ENCODE data around the gene ERC2. TPM values are rescaled to one million over a fixed set of nuclear protein-coding genes. Genes with fewer than 3 reads are reported as not detected.

Gene ERC2
- total and polyA plus RNA-seq, 7 experiments from 2014 or later = not detected

DNA sequence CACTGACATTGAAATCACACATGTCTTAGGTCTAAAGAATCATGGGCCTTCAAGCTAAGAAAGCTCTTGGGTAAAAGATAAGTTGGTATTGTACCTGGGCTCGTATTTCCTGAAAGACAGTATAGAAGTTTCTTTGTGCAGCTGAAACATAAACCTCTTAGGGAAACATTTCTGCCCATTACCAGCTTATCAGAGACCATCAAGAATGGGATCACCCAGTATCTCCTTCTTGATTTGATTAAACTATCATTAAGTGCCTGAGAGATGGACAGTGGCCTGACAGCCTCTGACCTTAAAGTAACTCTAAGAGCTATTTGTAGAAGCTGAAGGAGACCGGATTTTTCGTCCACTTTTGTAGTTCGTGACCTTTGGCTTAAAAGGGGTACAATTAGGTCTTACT is 265.3 kb downstream of the ERC2 start:
- Mint-ChIP-seq H3K27ac (no peak overlapping the region), H3K4me3 (no peak overlapping the region), H3K36me3 (no peaks in the 10 kb centered on the region), H3K27me3 (peaks cover 0 to 20% (median 5%) of the 10 kb centered on the region in 5 donors), H3K9me3 (no peaks in the 10 kb centered on the region), H3K4me1 (no peaks in the 10 kb centered on the region)
- ChIA-PET CTCF (no interaction called here), POLR2A (no interaction called here)
- H3K36me3 ChIP-seq (ENCODE audit: control insufficient read depth in 2 of 3, insufficient read depth in 3 of 3, low read length in 3 of 3) = no peaks in the 10 kb centered on the region
- no peaks in the 10 kb centered on the region for H3K27me3 ChIP-seq (ENCODE audit: control insufficient read depth in 2 of 2, insufficient read depth in 2 of 2, low read length in 2 of 2)
- H3K4me1 ChIP-seq (ENCODE audit: control insufficient read depth in 2 of 2, insufficient read depth in 2 of 2, low read length in 2 of 2) = no peaks in the 10 kb centered on the region
- intact Hi-C loops (cut with micrococcal nuclease) = no loop called here
- H3K27ac ChIP-seq (ENCODE audit: low read depth, low read length) = no peak overlapping the region
- DNase-seq (no peak), ATAC-seq (no peak)
- H3K4me3 ChIP-seq (ENCODE audit: low read length) = no peak overlapping the region
- no peaks in the 10 kb centered on the region for H3K9me3 ChIP-seq (ENCODE audit: control insufficient read depth in 2 of 3, low read length in 3 of 3)

DNA sequence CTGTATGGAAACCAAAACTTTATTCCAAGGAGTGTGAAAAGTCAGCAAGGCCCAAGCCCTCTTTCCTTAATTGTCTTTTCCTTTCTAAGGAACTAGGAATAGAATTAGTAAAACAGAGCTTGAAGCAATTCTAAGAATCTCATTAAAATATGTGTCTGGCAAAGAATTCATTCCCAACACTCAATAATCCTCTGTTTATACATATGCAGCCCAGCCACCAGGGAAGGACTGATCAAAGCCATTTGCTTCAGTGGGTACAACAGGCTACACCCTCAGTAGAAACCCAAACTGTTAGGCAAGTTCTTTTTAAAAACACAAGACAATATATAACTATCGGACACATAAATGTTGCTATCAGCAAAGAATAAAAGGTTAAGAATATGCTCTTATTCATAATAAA is 266.9 kb downstream of the ERC2 start:
- H3K4me3 Mint-ChIP-seq = no peak overlapping the region
- POLR2A ChIA-PET = no interaction called here
- ATAC-seq = no peak

DNA sequence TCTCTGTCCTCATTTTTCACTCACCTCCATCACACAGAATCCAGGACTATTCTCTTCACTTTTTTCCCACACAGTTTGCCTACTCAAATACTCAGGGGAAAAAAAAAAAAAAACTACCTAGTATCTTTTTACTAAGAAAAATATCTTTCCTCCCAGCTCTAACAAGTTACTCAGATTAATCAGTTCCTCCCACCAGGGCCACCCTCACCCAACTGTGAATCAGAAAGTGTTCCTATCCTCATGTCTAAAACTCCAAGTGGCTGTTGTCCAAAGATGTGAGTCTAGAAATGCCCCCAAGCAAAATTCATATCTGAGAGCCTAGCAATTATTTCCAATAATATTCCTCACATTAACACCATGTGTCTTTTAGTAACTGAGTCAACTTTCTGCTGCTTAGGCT is 268.0 kb downstream of the ERC2 start:
- ATAC-seq = no peak
- CTCF ChIA-PET = no interaction called here
- DNase-seq = no peak
- H3K36me3 ChIP-seq (ENCODE audit: control insufficient read depth in 2 of 3, insufficient read depth in 3 of 3, low read length in 3 of 3) = no peaks in the 10 kb centered on the region
- H3K27me3 Mint-ChIP-seq = peaks cover 0 to 14% (median 5%) of the 10 kb centered on the region in 5 donors
- no peaks in the 10 kb centered on the region for H3K4me1 ChIP-seq (ENCODE audit: control insufficient read depth in 2 of 2, insufficient read depth in 2 of 2, low read length in 2 of 2)
- intact Hi-C loops (cut with micrococcal nuclease) = no loop called here
- no peak overlapping the region for H3K27ac ChIP-seq (ENCODE audit: low read depth, low read length)
- H3K27ac Mint-ChIP-seq = no peak overlapping the region
- no peaks in the 10 kb centered on the region for H3K4me1 Mint-ChIP-seq
- H3K36me3 Mint-ChIP-seq = no peaks in the 10 kb centered on the region
- H3K27me3 ChIP-seq (ENCODE audit: control insufficient read depth in 2 of 2, insufficient read depth in 2 of 2, low read length in 2 of 2) = no peaks in the 10 kb centered on the region
- H3K4me3 ChIP-seq (ENCODE audit: low read length) = no peak overlapping the region
- no peaks in the 10 kb centered on the region for H3K9me3 ChIP-seq (ENCODE audit: control insufficient read depth in 2 of 3, low read length in 3 of 3)
- peaks cover 0 to 3% (median 0%) of the 10 kb centered on the region in 11 donors for H3K9me3 Mint-ChIP-seq
- POLR2A ChIA-PET = no interaction called here
- H3K4me3 Mint-ChIP-seq = no peak overlapping the region

More for the DNA sequence above, 266.9 kb downstream of the ERC2 start:
- Mint-ChIP-seq H3K36me3 (no peaks in the 10 kb centered on the region), H3K4me1 (no peaks in the 10 kb centered on the region), H3K27ac (no peak overlapping the region), H3K27me3 (peaks cover 0 to 20% (median 5%) of the 10 kb centered on the region in 5 donors), H3K9me3 (peaks cover 0 to 3% (median 0%) of the 10 kb centered on the region in 11 donors)
- CTCF ChIA-PET = no interaction called here
- Histone ChIP-seq H3K36me3 (ENCODE audit: control insufficient read depth in 2 of 3, insufficient read depth in 3 of 3, low read length in 3 of 3) (no peaks in the 10 kb centered on the region), H3K4me3 (ENCODE audit: low read length) (no peak overlapping the region), H3K27me3 (ENCODE audit: control insufficient read depth in 2 of 2, insufficient read depth in 2 of 2, low read length in 2 of 2) (no peaks in the 10 kb centered on the region), H3K4me1 (ENCODE audit: control insufficient read depth in 2 of 2, insufficient read depth in 2 of 2, low read length in 2 of 2) (no peaks in the 10 kb centered on the region), H3K27ac (ENCODE audit: low read depth, low read length) (no peak overlapping the region), H3K9me3 (ENCODE audit: control insufficient read depth in 2 of 3, low read length in 3 of 3) (no peaks in the 10 kb centered on the region)
- intact Hi-C loops (cut with micrococcal nuclease) = no loop called here
- no peak for DNase-seq

DNA sequence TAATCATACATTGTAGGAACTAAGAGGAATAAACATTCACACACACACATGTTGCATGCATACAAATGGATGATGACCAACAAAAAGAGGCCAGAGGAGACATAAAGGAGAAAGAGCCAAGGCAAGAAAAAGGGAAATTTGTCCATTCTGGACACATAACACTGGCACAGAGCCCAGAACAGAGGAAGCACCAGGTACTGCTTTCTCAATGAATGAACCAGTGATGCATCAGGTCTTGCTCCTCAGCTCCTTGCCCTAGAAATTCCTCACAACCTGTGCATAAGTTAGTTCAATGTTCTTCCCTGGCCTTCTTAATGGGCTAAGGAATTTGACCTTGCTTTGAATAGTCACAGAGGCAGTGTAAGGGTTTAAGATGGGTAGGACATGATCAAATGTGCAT is 270.3 kb downstream of the ERC2 start:
- DNase-seq (no peak), ATAC-seq (no peak)
- H3K27me3 ChIP-seq (ENCODE audit: control insufficient read depth in 2 of 2, insufficient read depth in 2 of 2, low read length in 2 of 2) = no peaks in the 10 kb centered on the region
- H3K27ac ChIP-seq (ENCODE audit: low read depth, low read length) = no peak overlapping the region
- no peaks in the 10 kb centered on the region for H3K9me3 ChIP-seq (ENCODE audit: control insufficient read depth in 2 of 3, low read length in 3 of 3)
- Mint-ChIP-seq H3K4me1 (no peaks in the 10 kb centered on the region), H3K27me3 (peaks cover 0 to 11% (median 4%) of the 10 kb centered on the region in 5 donors), H3K9me3 (peaks cover 0 to 3% (median 0%) of the 10 kb centered on the region in 11 donors), H3K36me3 (no peaks in the 10 kb centered on the region), H3K4me3 (no peak overlapping the region), H3K27ac (no peak overlapping the region)
- ChIA-PET CTCF (no interaction called here), POLR2A (no interaction called here)
- intact Hi-C loops (cut with micrococcal nuclease) = no loop called here
- no peaks in the 10 kb centered on the region for H3K4me1 ChIP-seq (ENCODE audit: control insufficient read depth in 2 of 2, insufficient read depth in 2 of 2, low read length in 2 of 2)
- H3K36me3 ChIP-seq (ENCODE audit: control insufficient read depth in 2 of 3, insufficient read depth in 3 of 3, low read length in 3 of 3) = no peaks in the 10 kb centered on the region
- H3K4me3 ChIP-seq (ENCODE audit: low read length) = no peak overlapping the region

DNA sequence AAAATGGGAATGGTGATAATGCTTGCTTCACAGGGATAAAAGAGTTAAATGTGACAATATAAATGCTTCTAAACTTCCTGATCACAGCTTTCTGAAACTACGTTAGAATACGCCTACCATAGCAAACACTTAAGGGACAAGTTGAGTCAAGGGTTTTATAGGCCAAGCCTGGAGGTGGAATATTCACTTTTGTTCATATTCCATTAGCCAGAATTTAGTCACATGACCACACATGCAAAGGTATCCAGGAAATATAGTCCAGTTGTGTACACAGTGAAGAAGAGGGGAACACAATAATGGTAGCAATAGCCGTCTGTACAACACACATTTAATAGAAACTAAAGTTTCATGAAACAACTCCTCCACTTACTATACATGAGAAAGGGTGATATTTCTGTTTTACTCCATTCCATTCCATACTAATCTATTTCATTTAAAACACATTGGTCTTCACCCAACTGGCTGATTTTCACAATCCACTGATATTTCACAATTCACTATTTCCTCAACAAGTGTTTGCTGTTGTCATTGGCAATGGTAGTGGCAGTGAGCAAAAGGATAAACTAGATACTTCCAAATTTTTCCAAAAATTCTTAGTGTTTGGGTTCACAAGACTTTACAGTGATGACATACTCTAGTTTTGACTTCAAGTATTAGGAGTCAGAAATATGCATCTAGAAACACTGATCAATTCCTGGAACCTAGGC is 270.9 kb downstream of the ERC2 start:
- no peak overlapping the region for H3K27ac ChIP-seq (ENCODE audit: low read depth, low read length)
- H3K27me3 ChIP-seq (ENCODE audit: control insufficient read depth in 2 of 2, insufficient read depth in 2 of 2, low read length in 2 of 2) = no peaks in the 10 kb centered on the region
- peaks cover 0 to 11% (median 4%) of the 10 kb centered on the region in 5 donors for H3K27me3 Mint-ChIP-seq
- ChIA-PET CTCF (no interaction called here), POLR2A (no interaction called here)
- H3K4me1 Mint-ChIP-seq = no peaks in the 10 kb centered on the region
- no peak overlapping the region for H3K4me3 Mint-ChIP-seq
- no peaks in the 10 kb centered on the region for H3K9me3 ChIP-seq (ENCODE audit: control insufficient read depth in 2 of 3, low read length in 3 of 3)
- H3K36me3 Mint-ChIP-seq = no peaks in the 10 kb centered on the region
- H3K4me1 ChIP-seq (ENCODE audit: control insufficient read depth in 2 of 2, insufficient read depth in 2 of 2, low read length in 2 of 2) = no peaks in the 10 kb centered on the region
- H3K27ac Mint-ChIP-seq = no peak overlapping the region
- peaks cover 0 to 3% (median 0%) of the 10 kb centered on the region in 11 donors for H3K9me3 Mint-ChIP-seq
- intact Hi-C loops (cut with micrococcal nuclease) = no loop called here
- no peaks in the 10 kb centered on the region for H3K36me3 ChIP-seq (ENCODE audit: control insufficient read depth in 2 of 3, insufficient read depth in 3 of 3, low read length in 3 of 3)
- H3K4me3 ChIP-seq (ENCODE audit: low read length) = no peak overlapping the region
- DNase-seq (no peak), ATAC-seq (no peak)

DNA sequence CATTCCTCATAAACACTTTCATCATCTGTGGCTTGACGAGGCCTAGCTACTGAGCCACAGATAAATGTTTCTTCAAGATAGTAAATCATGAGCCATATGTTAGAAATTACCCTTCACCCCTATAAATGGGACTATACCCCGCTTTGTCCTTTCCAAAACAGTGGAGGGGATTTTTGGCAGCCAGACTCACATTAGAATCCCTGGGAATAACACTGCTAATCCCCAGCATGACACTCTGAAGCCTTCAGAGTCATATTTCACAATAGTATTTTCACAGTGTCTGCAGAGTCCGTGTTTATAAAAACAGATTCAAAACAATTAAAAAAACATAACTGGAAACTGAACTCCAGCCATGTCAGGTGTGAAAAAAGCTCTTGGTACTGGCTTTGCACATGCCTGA is 271.6 kb downstream of the ERC2 start:
- H3K4me1 ChIP-seq (ENCODE audit: control insufficient read depth in 2 of 2, insufficient read depth in 2 of 2, low read length in 2 of 2) = no peaks in the 10 kb centered on the region
- H3K27me3 Mint-ChIP-seq = peaks cover 0 to 13% (median 4%) of the 10 kb centered on the region in 5 donors
- no peak for DNase-seq
- no peak overlapping the region for H3K27ac Mint-ChIP-seq
- no peak overlapping the region for H3K4me3 Mint-ChIP-seq
- POLR2A ChIA-PET = no interaction called here
- no peak overlapping the region for H3K4me3 ChIP-seq (ENCODE audit: low read length)
- CTCF ChIA-PET = no interaction called here
- no peaks in the 10 kb centered on the region for H3K27me3 ChIP-seq (ENCODE audit: control insufficient read depth in 2 of 2, insufficient read depth in 2 of 2, low read length in 2 of 2)
- no peaks in the 10 kb centered on the region for H3K4me1 Mint-ChIP-seq
- H3K9me3 Mint-ChIP-seq = peaks cover 0 to 3% (median 0%) of the 10 kb centered on the region in 11 donors
- H3K9me3 ChIP-seq (ENCODE audit: control insufficient read depth in 2 of 3, low read length in 3 of 3) = no peaks in the 10 kb centered on the region
- ATAC-seq = no peak
- no peaks in the 10 kb centered on the region for H3K36me3 ChIP-seq (ENCODE audit: control insufficient read depth in 2 of 3, insufficient read depth in 3 of 3, low read length in 3 of 3)
- H3K27ac ChIP-seq (ENCODE audit: low read depth, low read length) = no peak overlapping the region
- intact Hi-C loops (cut with micrococcal nuclease) = no loop called here
- no peaks in the 10 kb centered on the region for H3K36me3 Mint-ChIP-seq

DNA sequence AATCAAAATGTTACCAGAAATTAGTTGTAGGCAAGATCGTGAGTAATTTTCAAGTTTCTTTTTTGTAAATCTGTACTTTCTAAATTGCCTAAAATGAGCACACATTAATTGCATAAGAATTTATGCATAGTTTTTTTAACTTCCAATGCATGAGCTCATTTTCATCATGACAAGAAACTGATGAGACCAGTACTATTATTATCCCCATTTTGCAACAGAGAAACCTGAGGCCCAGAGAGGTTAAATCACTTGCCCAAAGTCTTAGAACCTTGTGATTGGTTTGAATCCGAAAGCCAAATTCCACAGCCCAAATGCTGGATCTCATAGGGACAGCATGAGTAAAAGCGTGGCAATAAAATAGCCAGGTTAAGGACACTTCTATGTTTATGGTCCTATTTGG is 274.7 kb downstream of the ERC2 start:
- Histone ChIP-seq H3K27ac (ENCODE audit: low read depth, low read length) (no peak overlapping the region), H3K27me3 (ENCODE audit: control insufficient read depth in 2 of 2, insufficient read depth in 2 of 2, low read length in 2 of 2) (no peaks in the 10 kb centered on the region), H3K9me3 (ENCODE audit: control insufficient read depth in 2 of 3, low read length in 3 of 3) (no peaks in the 10 kb centered on the region), H3K4me3 (ENCODE audit: low read length) (no peak overlapping the region), H3K4me1 (ENCODE audit: control insufficient read depth in 2 of 2, insufficient read depth in 2 of 2, low read length in 2 of 2) (no peaks in the 10 kb centered on the region), H3K36me3 (ENCODE audit: control insufficient read depth in 2 of 3, insufficient read depth in 3 of 3, low read length in 3 of 3) (no peaks in the 10 kb centered on the region)
- H3K27ac Mint-ChIP-seq = no peak overlapping the region
- ChIA-PET CTCF (no interaction called here), POLR2A (no interaction called here)
- peaks cover 0 to 9% (median 4%) of the 10 kb centered on the region in 5 donors for H3K27me3 Mint-ChIP-seq
- no peak overlapping the region for H3K4me3 Mint-ChIP-seq
- no peak for ATAC-seq
- no peaks in the 10 kb centered on the region for H3K36me3 Mint-ChIP-seq
- intact Hi-C loops (cut with micrococcal nuclease) = no loop called here
- no peaks in the 10 kb centered on the region for H3K4me1 Mint-ChIP-seq
- peaks cover 0 to 3% (median 0%) of the 10 kb centered on the region in 11 donors for H3K9me3 Mint-ChIP-seq
- DNase-seq = no peak
